Activated naive CD4-positive, alpha-beta T cell treated with anti-CD3 and anti-CD28 coated beads, Interleukin-2, amount 50 U/mL, for 16 hours (primary cell): ENCODE results near the gene NANP.
"Not testable (repeated sequence)": the region's sequence is repeated elsewhere in the genome, so short reads cannot be mapped to it uniquely, and the experiment has no call there.

Experiments used
- DNase-seq: peaks from one replicate; pipeline ENCODE4 v3.0.0-alpha.2; 2020

NANP gene

DNA sequence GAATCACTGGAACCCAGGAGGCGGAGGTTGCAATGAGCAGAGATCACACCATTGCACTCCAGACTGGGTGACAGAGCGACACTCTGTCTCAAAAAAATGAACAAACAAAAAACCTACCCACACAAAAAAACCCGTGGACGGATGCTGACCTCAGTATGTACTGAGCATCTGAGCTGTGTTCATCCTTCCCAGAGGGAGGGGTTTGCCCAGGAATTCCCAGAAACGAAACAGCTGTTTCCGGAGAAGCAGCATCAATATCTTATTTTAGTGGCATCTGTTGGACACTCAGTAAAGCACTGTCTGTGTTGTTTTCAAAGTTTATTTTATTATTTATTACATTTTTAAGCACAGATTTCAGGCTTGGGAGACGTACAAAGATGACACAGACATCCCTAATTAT is 18.7 kb downstream of the NANP start:
- no peak for DNase-seq

DNA sequence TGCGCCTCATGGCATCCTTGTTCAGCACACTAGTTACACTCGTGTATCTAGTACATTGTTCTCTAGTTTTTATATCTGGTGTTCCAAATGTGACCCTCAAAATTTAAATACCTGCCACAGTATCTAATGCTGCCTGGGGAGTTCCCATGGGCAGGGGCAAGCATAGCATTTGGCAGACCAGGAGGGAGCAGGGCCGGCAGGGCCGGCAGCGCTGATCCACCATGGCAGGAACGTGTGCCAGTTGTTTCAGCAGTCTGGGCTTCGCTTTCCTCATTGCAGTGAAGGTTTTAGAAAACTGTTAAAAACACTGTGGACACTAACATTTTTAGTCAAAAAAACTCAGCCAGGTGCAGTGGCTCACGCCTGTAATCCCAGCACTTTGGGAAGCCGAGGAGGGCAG is 19.2 kb downstream of the NANP start:
- no peak for DNase-seq

DNA sequence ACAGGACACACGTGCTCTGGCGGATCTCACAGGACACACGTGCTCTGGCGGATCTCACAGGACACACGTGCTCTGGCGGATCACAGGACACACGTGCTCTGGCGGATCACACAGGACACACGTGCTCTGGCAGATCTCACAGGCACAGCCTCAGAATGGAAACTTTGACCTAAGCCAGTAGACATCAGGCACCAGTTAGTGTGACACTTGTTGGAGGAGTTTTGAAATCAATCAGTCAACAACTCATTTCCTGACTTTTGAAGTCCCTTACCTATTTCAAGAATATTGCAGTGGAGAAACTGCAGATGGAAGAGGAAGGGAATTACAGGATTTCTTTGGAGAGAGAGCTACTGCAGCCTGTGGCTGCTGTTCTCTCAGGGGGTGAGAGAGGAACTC is 20.9 kb downstream of the NANP start:
- not testable (repeated sequence) for DNase-seq

DNA sequence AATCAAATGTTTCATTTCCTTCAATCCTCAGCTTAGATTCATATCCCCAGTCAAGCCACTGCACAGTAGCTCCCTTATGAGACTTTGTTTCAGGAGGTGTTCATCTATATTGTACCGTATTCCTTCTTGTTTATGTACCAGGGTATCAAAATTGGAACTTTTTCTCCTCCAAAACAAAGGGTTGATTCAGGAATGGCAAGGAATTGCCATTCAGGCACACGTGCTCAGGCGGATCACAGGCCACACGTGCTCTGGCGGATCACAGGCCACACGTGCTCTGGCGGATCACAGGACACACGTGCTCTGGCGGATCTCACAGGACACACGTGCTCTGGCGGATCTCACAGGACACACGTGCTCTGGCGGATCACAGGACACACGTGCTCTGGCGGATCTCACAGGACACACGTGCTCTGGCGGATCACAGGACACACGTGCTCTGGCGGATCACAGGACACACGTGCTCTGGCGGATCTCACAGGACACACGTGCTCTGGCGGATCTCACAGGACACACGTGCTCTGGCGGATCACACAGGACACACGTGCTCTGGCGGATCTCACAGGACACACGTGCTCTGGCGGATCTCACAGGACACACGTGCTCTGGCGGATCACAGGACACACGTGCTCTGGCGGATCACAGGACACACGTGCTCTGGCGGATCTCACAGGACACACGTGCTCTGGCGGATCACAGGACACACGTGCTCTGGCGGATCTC is 21.5 kb downstream of the NANP start:
- DNase-seq = not testable (repeated sequence)

DNA sequence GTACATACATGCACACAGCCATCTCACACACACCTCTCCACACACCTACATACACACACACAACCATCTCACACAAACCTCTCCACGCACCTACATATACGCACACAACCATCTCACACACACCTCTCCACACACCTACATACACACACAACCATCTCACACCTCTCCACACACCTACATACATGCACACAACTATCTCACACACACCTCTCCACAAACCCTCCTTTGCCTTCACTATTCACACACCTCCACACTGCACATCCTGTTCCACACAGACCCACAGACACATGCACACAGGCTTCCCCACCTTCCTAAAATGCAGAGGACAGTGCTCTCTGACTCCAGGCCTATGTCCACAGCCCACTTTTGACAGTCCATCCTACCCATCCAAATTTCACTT is 22.2 kb downstream of the NANP start:
- no peak for DNase-seq

DNA sequence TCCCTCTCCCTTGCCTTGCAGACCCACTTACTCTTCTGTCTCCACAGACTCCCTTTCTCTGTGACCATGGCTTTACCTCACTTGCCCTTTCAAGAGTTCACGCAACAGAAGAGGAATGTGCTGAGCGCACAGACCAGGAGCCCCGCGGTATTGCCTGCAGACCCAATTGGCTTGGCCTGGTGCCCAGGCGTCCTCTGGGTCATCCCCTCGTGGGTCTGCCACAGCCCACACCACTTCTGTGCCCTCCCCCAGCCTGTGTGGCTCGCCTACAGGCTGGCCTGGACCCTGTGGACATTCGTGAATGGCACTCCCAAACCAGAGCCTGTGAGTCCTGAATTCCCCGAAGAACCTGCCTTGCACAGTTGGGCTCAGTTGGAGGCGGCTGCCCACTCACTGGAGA is 23.2 kb downstream of the NANP start:
- DNase-seq = no peak

DNA sequence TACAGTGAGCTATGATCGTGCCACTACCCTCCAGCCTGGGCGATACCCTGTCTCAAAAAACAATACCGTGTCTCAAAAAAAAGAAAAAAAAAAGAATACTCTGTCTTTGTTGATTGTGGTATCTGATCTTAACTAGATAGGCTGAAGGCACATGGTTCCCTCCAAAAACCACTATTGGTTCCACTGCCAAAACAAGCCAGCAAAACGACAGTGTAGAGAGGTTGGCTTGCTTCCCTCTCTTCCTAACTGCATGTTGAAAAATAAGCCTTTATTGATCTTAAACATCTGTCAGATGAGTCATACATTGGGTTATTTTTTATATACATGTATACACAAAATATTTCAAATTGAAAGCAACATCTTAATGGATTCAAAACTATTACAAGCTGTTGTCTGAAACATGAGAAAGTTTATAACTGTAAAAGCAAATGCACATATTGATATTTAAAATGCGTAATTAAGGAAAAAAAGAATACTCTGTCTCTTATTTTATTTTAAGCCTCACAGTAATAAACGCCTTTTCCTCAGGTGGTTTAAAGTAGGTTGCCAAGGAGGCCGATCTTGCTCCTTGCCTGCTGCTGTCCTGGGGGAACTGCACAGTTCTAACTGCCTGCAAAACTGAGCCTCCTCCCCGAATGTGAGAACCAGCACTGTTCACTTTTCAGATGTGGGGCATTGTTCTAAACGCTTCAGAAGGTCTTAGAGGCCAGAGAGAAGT is 31.5 kb downstream of the NANP start:
- no peak for DNase-seq

DNA sequence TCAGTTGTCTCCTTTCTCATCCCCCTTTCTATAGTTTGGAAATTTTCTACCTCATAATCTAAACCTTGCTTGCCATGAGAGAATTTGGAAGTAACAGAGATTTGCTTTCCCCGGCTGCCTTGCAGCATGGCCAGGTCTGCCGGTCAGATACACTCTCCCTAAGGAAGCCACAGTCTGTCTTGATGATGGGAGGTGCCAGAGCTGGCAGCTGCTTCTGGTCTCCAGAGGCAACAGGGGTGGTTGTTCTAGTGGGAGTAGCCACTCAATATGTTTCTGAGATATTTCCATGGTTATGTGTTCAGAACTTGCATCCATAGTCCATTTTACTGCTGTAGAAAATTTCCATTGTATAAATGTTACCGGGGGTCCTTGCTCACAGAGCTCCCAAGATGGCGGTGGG is 33.0 kb downstream of the NANP start:
- not testable (repeated sequence) for DNase-seq

DNA sequence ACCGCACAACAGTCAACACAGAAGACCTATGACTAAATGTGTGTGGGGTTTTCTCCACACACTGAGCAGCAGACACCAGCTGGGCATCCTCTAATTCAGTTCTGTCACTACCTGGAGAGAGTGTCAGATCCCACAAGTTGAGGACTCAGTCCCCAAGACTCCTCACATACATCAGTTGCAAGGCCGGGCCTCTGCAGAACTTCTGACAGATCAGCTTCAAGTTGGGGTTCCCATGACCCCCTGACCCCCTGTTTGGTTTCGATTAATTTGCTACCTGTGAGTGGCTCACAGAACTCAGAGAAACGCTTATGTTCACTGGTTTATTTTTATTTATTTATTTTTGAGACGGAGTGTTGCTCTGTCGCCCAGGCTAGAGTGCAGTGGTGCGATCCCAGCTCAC is 35.3 kb downstream of the NANP start:
- DNase-seq = no peak

DNA sequence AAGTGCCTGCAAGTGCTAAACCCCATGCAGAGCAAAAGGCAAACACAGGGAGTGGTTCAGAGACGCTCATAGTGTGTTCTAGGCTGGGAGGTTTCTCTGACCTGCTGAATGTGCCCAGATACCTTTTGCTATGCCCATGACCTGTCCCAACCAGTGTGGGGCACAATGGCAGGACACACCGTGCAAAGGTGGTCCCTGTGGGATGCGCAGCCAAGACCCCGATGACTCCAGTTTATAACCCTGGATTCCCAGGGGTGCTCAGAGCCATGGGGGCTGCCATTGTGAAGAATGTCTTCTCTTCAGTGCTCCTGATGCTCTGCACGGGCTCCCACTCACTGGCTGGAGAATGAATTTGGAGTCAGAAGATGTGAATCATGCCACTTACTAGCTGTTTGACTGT is 36.3 kb downstream of the NANP start:
- no peak for DNase-seq

DNA sequence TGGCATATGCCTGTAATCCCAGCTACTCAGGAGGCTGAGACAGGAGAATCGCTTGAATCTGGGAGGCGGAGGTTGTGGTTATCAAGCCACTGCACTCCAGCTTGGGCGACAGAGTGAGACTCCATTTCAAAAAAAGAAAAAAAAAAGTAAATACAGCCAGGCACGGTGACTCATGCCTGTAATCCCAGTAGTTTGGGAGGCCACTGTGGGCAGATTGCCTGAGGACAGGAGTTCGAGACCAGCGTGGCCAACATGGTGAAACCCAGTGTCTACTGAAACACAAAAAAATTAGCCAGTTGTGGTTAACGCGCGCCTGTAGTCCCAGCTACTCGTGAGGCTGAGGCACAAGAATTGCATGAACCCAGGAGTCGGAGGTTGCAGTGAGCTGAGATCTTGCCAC is 36.9 kb downstream of the NANP start:
- DNase-seq = no peak

DNA sequence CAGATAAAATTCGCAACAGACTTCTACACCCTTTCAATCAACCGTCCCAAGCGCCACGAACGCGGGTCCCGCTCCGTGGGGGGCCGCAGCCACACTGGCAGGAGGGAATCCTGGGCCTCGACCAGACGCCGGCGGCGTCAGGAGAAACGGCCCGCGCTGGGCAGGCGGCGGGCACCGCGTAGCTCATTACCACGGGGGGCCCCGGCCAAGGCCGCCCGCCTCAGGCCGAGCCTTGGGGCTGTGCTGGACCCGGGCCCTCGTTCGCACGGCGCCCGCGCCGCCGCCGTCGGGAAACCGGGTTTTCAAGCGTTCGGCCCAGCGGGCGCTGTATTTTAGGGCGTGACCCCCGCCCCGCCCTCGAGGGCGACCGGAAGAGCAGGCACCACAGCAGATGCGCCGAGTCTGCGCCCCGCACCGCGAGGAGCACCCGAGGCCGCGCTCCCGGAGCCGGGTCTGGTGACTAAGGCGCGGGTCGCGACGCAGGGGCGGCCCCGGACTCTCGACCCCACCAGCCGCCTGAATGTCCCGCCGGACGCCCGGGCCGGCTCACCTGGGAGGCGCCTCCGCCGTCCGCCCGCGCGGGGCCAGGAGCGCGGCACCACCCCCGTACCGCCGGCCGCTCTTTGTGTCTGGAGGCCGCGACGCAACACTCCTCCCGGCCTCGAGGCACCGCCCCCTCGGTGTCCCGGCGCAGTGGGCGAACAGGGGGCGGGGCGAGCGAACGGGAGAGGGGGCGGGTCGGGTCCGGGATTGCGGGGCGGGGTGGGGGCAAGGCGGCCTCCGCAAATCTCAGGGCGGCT is 38.7 kb downstream of the NANP start, which contains the start of gene NINL:
Gene NINL (minus strand): TSS at position 627 of the 800 bp plus-strand sequence. CDS start 58,944 bp downstream, outside the sequence.
- DNase-seq = peak; percentile 55

DNA sequence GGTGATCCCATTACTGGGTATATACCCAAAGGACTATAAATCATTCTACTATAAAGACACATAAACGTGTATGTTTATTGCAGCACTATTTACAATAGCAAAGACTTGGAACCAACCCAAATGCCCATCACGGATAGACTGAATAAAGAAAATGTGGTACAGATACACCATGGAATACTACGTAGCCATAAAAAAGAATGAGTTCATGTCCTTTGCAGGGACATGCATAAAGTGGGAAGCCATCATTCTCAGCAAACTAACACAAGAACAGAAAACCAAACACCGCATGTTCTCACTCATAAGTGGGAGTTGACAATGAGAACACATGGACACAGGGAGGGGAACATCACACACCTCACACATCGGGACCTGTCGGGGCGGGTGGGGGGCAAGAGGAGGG is 40.2 kb downstream of the NANP start:
- DNase-seq = not testable (repeated sequence)

DNA sequence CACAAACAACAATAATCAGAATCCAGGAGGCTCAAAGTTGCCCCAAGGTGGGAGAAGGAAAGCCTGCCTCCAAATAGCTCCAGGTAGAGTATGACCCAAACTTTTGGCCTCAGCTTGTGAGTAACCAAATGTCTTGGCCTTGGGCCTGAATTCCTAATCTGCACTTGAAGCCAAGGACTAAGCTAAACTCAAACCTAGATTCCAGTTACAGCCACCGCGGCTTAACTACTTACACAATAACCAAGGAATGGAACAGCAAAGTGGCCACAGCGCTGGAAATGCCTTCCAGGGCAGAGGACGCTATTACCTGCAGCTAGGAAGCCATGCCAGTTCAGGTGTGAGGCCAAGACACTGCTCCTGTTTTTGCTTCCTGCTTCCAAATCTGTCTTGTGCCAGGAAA is 43.1 kb downstream of the NANP start:
- DNase-seq = no peak

DNA sequence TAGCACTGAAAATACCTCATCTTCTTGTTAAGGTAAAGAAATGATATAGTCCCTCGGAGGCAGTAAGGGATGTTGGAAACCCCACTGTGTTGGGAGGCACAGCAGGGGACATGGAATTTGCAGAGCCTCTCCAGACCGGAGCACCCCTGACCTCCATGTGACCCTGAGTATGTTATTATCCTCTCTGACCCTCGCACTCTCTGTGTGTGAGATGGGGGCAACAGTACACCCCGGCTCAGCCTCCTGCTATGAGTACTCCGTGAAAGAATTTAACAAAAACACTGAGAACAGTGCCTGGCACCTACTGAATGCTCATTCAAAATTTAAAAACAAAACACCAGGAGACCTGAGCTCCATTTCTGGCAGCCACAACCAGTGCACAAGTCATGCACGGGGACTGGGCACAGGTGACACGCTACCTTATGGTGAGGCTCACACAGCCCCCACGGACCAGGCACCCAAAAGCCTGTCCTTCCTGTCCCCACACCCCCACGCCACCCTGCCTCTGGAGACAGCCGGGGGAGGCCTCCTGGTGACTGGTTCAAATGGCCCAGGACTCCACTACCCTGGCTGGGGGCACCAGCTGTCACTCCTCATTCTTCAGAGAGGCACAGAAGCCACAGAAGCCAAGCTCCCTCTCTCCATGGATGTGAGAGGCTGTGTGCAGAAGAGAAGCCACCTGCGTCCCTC is 44.6 kb downstream of the NANP start:
- no peak for DNase-seq

DNA sequence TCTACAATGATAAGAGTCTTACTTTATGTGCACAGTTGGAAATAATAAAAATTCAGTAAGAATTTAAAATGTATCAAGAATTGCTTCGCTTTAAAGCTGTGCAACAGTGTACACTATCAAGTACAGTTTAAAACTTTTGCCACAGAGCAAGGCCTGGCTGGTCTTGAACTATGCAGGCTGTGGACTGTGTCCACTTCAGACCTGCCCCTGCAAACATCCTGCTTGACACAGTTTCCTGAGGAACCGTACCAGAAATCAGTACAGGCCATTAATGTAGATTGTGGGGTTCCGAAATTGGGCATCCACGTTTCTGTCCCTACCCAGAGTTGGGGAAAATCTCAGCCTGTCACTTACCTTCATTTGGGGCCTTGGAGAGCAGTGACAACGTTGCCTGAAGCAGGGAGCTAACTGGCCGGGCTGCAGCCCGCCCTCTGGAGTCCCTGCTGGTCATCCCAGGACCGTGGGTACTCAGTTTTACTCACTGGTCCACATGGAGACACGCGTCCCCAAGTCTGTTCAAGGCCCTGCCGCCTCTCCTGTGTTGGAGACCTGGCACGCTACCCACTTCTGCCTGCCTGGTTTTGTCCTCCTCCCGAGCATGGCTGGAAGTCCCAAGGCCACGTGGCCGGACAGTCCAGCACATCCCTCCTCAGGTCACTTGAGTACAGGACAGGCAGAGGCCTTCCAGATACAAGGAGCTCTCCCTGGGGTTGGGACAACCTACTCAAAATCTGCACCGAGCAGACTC is 46.9 kb downstream of the NANP start:
- DNase-seq = no peak

DNA sequence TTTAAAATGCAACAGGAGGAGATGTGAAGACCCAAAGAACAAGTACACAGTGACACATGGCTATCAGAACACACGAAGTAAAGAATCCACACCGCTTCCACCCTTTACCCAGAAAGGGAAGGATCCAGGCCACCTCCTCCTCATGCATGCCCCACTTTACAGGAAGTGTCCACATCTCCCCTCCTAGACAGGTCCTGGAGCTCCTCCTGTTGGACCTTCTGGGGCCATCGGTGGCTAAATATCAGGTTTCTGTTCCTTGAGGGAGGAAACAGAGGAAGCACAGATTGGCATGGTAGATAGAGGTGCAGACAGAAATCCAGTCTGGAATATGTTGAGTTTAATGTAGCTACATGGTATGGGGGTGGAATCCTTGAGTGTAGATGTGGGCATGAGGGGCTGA is 49.4 kb downstream of the NANP start:
- no peak for DNase-seq

DNA sequence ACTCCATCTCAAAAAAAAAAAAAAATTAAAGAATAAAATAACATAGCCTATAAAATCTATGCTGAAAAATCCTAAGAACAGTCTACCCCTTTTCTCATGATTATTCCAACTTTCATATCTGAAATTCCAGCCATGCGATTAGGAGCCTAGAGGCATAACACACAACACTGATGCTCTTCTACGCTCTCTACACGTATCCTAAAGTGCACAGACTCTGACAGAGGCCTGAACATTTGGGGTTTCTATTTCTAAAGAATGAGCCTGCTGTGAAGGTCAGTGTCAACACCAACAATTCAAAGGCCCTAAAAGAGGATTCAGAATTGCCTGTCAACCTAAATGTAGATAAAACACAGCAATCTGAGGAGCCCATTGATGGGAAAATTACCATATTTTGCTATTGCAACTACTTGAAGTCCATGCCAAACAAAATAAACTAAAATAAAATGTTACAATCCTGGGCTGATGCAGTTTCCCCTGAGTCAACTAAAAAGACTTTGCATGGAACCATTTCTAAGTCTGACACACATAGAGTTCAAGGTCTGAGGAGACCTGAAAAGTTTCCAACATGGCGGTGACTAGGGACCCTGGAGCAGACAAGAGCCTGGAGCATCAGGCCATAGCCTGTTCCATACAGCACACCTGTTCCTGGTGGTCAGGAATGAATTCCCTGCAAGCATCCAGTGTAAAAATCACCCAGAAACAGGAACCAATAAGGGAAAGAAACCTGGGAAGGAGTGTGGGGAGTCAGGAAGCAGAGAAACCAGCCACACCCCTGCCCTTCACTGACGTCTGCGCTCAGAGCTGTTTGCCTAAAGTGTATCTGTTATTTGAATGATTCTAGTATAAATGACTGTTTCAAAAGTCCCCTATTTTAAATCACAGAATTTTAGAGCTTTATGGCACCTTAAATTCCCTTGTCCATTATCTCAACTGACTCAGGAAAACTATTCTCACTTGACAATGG is 50.2 kb downstream of the NANP start:
- no peak for DNase-seq

DNA sequence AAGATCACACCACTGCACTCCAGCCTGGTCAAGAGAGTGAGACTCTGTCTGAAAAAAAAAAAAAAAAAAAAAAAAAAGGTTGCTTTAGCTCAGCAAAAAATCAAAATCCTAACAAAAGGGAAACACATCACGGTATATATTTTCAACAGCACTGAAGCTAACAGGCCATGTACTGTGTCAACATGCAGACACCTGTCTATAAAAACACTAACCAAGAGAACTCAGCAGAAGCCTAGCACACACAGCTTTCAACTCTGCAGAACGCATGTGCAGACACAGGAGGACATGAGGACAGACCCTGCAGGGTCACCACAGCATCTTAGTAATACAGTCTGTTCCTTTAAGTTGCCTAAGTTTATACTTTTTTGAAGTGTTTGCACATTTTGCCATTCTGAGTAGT is 52.0 kb downstream of the NANP start:
- no peak for DNase-seq

DNA sequence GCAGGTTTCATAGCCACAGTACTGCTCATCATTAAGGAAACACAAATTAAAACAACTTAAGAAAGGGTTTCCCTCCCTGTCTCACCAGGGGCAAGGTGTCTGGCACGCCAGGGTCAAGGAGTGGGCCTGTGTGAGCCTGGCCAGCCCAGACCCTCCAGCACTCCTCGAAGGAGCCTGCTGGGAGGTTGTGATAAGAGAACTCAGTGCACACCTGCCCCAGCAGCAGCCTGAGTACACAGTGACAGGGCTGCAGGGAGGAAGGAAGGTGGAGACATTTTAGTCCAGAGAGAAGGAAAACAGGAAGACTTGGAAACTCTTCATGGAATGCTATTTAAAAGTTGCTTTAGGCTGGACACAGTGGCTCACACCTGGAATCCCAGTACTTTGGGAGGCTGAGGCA is 52.6 kb downstream of the NANP start:
- DNase-seq = no peak

DNA sequence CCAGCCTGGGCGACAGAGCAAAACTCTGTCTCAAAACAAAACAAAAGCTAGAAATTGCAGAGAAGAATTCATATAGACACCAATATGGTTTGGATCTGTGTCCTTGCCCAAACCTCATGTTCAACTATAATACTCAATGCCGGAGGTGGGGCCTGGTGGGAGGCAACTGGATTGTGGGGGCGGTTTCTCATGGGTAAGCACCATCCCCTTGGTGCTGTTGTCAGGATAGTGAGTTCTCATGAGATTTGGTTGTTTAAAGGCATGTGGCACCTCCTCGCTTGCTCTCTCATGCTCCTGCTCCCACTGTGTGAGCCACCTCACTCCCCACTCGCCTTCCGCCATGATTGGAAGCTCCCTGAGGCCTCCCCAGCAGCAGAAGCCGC is 53.7 kb downstream of the NANP start:
- DNase-seq = no peak
